Measurements from ENCODE around the gene ZBTB2. TPM values are rescaled to one million over a fixed set of nuclear protein-coding genes. Genes with fewer than 3 reads are reported as not detected.

Gene ZBTB2
- polyA plus RNA-seq, 3 donors, result 7.2 to 14.0 (median 9.6) TPM

DNA sequence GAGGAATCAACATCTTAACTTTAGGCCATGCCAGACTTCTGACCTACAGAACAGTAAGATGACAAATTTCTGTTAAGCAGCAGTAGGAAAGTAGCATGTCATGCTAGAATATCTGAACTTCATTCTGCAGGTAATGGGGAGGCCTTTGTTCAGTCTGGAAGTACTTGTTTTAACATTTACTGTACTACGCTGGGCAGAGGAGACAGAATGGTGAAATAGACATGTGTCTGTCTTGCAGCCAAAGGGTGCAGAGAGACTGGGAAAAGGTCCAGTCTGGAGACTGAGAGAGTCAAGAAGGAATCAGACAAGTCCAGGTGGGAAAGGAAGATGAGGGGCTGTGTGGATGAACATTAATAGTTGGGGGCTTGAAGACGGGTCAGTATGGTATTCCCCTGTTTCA is 17.5 kb upstream of the ZBTB2 start:
- peaks cover 37 to 67% of the 10 kb centered on the region in 2 donors for H3K36me3 Mint-ChIP-seq
- Histone ChIP-seq H3K36me3 (replicated peaks in 1 of 2; ENCODE audit: control insufficient read depth in 1 of 2, insufficient read depth in 2 of 2, low read length in 2 of 2) (peaks cover 12 to 64% of the 10 kb centered on the region in 2 donors), H3K79me2 (ENCODE audit: insufficient read depth, low read length) (peaks cover 12% of the 10 kb centered on the region), H3K4me3 (replicated peaks in 1 of 3; ENCODE audit: low read depth in 2 of 3, low read length in 3 of 3) (no peak overlapping the region), H3K27me3 (ENCODE audit: control insufficient read depth in 2 of 2, insufficient read depth in 2 of 2, low read length in 2 of 2) (no peaks in the 10 kb centered on the region), H4K20me1 (ENCODE audit: insufficient read depth, low read length) (peaks cover 43% of the 10 kb centered on the region), H3K27ac (ENCODE audit: low read depth in 1 of 2, low read length in 2 of 2) (peak overlapping the region in 1 of 2 donors; percentile 22), H2AFZ (ENCODE audit: insufficient read depth, low read depth, low read length, poor library complexity, severe bottlenecking) (no peak overlapping the region), H3K4me2 (replicated peaks; ENCODE audit: extremely low read depth, low read length, poor library complexity, severe bottlenecking) (no peak overlapping the region), H3K9me3 (replicated peaks in 1 of 2; ENCODE audit: control insufficient read depth in 1 of 2, insufficient read depth in 1 of 2, low read length in 2 of 2) (no peaks in the 10 kb centered on the region), H3K9ac (ENCODE audit: insufficient read depth, low read length, poor library complexity, severe bottlenecking) (no peak overlapping the region), H3K4me1 (ENCODE audit: control insufficient read depth in 1 of 2, insufficient read depth in 2 of 2, low read length in 2 of 2) (peaks cover 7 to 10% of the 10 kb centered on the region in 2 donors)
- H3K4me1 Mint-ChIP-seq, result peaks cover 13% of the 10 kb centered on the region
- H3K27ac Mint-ChIP-seq, result peak overlapping the region in 3 of 7 donors; percentile 1 to 47 (median 25)
- H3K27me3 Mint-ChIP-seq (ENCODE audit: low read depth in 3 of 3), result peaks cover 0 to 2% (median 0%) of the 10 kb centered on the region in 3 donors
- no peak for DNase-seq
- intact Hi-C loops (cut with micrococcal nuclease), result no loop called here
- H3K4me3 Mint-ChIP-seq, result no peak overlapping the region
- WGBS (ENCODE audit: insufficient coverage), result 90% methylated on average over 1 of the region's 2 CpGs
- H3K9me3 Mint-ChIP-seq, result peaks cover 0 to 3% (median 0%) of the 10 kb centered on the region in 7 donors
- TF ChIP-seq, protein P1, sequence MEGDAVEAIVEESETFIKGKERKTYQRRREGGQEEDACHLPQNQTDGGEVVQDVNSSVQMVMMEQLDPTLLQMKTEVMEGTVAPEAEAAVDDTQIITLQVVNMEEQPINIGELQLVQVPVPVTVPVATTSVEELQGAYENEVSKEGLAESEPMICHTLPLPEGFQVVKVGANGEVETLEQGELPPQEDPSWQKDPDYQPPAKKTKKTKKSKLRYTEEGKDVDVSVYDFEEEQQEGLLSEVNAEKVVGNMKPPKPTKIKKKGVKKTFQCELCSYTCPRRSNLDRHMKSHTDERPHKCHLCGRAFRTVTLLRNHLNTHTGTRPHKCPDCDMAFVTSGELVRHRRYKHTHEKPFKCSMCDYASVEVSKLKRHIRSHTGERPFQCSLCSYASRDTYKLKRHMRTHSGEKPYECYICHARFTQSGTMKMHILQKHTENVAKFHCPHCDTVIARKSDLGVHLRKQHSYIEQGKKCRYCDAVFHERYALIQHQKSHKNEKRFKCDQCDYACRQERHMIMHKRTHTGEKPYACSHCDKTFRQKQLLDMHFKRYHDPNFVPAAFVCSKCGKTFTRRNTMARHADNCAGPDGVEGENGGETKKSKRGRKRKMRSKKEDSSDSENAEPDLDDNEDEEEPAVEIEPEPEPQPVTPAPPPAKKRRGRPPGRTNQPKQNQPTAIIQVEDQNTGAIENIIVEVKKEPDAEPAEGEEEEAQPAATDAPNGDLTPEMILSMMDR (IDR thresholded peaks at IDR 0.05), result no peak

DNA sequence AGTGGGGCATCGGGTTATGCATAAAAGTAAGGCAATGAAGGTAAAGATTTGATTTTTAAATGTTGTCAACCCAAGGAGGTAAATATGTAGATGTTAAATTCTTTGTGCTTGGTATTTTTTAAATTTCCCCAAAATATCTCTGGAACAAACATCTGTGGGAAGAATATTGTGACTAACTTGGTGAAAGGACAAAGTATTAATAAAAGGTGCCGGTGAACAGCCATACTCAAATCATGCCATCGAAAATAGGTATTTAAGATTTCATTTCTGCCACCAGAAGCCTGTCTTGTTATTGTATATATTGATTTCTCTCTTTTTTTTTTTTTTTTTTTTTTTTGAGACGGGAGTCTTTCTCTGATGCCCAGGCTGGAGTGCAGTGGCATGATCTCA is 12.6 kb upstream of the ZBTB2 start:
- H3K27me3 Mint-ChIP-seq (ENCODE audit: low read depth in 3 of 3), result peaks cover 0 to 3% (median 0%) of the 10 kb centered on the region in 3 donors
- no peaks in the 10 kb centered on the region for H3K9me3 ChIP-seq (replicated peaks in 1 of 2; ENCODE audit: control insufficient read depth in 1 of 2, insufficient read depth in 1 of 2, low read length in 2 of 2)
- WGBS (ENCODE audit: insufficient coverage), result no CpG with 5 or more reads among the region's 4 CpGs
- peaks cover 31 to 50% of the 10 kb centered on the region in 2 donors for H3K36me3 Mint-ChIP-seq
- H3K4me3 ChIP-seq (replicated peaks in 1 of 3; ENCODE audit: low read depth in 2 of 3, low read length in 3 of 3), result no peak overlapping the region
- peaks cover 91% of the 10 kb centered on the region for H4K20me1 ChIP-seq (ENCODE audit: insufficient read depth, low read length)
- H3K9ac ChIP-seq (ENCODE audit: insufficient read depth, low read length, poor library complexity, severe bottlenecking), result no peak overlapping the region
- peaks cover 18% of the 10 kb centered on the region for H3K4me1 Mint-ChIP-seq
- H3K4me3 Mint-ChIP-seq, result no peak overlapping the region
- H3K4me1 ChIP-seq (ENCODE audit: control insufficient read depth in 1 of 2, insufficient read depth in 2 of 2, low read length in 2 of 2), result peaks cover 5% of the 10 kb centered on the region in 2 donors
- no peaks in the 10 kb centered on the region for H3K27me3 ChIP-seq (ENCODE audit: control insufficient read depth in 2 of 2, insufficient read depth in 2 of 2, low read length in 2 of 2)
- peaks cover 28 to 71% of the 10 kb centered on the region in 2 donors for H3K36me3 ChIP-seq (replicated peaks in 1 of 2; ENCODE audit: control insufficient read depth in 1 of 2, insufficient read depth in 2 of 2, low read length in 2 of 2)
- H2AFZ ChIP-seq (ENCODE audit: insufficient read depth, low read depth, low read length, poor library complexity, severe bottlenecking), result no peak overlapping the region
- no peak for DNase-seq
- intact Hi-C loops (cut with micrococcal nuclease), result no loop called here
- H3K9me3 Mint-ChIP-seq, result peaks cover 0 to 4% (median 0%) of the 10 kb centered on the region in 7 donors
- no peak overlapping the region for H3K4me2 ChIP-seq (replicated peaks; ENCODE audit: extremely low read depth, low read length, poor library complexity, severe bottlenecking)
- TF ChIP-seq, protein P1 (IDR thresholded peaks at IDR 0.05), result no peak
- H3K27ac ChIP-seq (ENCODE audit: low read depth in 1 of 2, low read length in 2 of 2), result peak overlapping the region in 1 of 2 donors; percentile 48
- H3K79me2 ChIP-seq (ENCODE audit: insufficient read depth, low read length), result peaks cover 62% of the 10 kb centered on the region
- no peak overlapping the region for H3K27ac Mint-ChIP-seq

Data from CD14-positive monocyte (primary cell).